ENCODE measurements around the gene ADAMTS3.

DNA sequence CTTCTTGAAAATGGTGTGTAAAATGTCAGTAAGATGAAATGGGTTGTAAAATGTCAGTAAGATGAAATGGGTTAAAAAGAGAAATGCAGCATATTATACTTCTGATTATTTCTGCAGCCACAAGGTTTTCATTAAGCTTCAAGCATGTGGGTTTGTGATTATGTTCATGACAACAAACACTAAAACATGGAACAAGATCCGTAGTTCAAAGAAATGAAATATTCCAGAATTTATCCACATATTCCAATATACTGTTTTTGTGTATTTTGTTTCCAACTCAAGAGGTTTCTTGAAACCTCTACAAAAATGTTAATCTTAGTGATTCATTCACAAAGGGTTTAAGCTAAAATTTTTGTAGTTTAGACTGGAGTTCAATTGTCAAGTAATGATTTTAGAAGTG, 84.0 kb downstream of the ADAMTS3 start:
- TF ChIP-seq, protein P1, sequence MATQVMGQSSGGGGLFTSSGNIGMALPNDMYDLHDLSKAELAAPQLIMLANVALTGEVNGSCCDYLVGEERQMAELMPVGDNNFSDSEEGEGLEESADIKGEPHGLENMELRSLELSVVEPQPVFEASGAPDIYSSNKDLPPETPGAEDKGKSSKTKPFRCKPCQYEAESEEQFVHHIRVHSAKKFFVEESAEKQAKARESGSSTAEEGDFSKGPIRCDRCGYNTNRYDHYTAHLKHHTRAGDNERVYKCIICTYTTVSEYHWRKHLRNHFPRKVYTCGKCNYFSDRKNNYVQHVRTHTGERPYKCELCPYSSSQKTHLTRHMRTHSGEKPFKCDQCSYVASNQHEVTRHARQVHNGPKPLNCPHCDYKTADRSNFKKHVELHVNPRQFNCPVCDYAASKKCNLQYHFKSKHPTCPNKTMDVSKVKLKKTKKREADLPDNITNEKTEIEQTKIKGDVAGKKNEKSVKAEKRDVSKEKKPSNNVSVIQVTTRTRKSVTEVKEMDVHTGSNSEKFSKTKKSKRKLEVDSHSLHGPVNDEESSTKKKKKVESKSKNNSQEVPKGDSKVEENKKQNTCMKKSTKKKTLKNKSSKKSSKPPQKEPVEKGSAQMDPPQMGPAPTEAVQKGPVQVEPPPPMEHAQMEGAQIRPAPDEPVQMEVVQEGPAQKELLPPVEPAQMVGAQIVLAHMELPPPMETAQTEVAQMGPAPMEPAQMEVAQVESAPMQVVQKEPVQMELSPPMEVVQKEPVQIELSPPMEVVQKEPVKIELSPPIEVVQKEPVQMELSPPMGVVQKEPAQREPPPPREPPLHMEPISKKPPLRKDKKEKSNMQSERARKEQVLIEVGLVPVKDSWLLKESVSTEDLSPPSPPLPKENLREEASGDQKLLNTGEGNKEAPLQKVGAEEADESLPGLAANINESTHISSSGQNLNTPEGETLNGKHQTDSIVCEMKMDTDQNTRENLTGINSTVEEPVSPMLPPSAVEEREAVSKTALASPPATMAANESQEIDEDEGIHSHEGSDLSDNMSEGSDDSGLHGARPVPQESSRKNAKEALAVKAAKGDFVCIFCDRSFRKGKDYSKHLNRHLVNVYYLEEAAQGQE (tag by site-specific recombination; IDR thresholded peaks at IDR 0.05): no peak
- TF ChIP-seq, protein P2, sequence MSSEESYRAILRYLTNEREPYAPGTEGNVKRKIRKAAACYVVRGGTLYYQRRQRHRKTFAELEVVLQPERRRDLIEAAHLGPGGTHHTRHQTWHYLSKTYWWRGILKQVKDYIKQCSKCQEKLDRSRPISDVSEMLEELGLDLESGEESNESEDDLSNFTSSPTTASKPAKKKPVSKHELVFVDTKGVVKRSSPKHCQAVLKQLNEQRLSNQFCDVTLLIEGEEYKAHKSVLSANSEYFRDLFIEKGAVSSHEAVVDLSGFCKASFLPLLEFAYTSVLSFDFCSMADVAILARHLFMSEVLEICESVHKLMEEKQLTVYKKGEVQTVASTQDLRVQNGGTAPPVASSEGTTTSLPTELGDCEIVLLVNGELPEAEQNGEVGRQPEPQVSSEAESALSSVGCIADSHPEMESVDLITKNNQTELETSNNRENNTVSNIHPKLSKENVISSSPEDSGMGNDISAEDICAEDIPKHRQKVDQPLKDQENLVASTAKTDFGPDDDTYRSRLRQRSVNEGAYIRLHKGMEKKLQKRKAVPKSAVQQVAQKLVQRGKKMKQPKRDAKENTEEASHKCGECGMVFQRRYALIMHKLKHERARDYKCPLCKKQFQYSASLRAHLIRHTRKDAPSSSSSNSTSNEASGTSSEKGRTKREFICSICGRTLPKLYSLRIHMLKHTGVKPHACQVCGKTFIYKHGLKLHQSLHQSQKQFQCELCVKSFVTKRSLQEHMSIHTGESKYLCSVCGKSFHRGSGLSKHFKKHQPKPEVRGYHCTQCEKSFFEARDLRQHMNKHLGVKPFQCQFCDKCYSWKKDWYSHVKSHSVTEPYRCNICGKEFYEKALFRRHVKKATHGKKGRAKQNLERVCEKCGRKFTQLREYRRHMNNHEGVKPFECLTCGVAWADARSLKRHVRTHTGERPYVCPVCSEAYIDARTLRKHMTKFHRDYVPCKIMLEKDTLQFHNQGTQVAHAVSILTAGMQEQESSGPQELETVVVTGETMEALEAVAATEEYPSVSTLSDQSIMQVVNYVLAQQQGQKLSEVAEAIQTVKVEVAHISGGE (tag by site-specific recombination; conservative IDR thresholded peaks at IDR 0.05; ENCODE audit: low read depth): no peak
- no peak for TF ChIP-seq ZNF302 (tag by site-specific recombination; IDR thresholded peaks at IDR 0.05; ENCODE audit: low read depth)
- TF ChIP-seq, protein P3, sequence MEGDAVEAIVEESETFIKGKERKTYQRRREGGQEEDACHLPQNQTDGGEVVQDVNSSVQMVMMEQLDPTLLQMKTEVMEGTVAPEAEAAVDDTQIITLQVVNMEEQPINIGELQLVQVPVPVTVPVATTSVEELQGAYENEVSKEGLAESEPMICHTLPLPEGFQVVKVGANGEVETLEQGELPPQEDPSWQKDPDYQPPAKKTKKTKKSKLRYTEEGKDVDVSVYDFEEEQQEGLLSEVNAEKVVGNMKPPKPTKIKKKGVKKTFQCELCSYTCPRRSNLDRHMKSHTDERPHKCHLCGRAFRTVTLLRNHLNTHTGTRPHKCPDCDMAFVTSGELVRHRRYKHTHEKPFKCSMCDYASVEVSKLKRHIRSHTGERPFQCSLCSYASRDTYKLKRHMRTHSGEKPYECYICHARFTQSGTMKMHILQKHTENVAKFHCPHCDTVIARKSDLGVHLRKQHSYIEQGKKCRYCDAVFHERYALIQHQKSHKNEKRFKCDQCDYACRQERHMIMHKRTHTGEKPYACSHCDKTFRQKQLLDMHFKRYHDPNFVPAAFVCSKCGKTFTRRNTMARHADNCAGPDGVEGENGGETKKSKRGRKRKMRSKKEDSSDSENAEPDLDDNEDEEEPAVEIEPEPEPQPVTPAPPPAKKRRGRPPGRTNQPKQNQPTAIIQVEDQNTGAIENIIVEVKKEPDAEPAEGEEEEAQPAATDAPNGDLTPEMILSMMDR (tag by site-specific recombination; IDR thresholded peaks at IDR 0.05): no peak
- no peak for TF ChIP-seq YY1 (tag by site-specific recombination; IDR thresholded peaks at IDR 0.05)
- TF ChIP-seq ZNF350 (tag by site-specific recombination; IDR thresholded peaks at IDR 0.05): no peak
- TF ChIP-seq ZNF311 (tag by site-specific recombination; IDR thresholded peaks at IDR 0.05; ENCODE audit: borderline replicate concordance): no peak
- no peak for TF ChIP-seq TCF7L2 (IDR thresholded peaks at IDR 0.05; ENCODE audit: borderline replicate concordance, low read depth, low read length)
- no peak for TF ChIP-seq ZBTB17 (tag by site-specific recombination; IDR thresholded peaks at IDR 0.05)

Measured in HEK293 (cell line).